Endodermal cell (in vitro differentiated cells): Measurements from ENCODE around the gene CD81. TPM values are rescaled to one million over a fixed set of nuclear protein-coding genes. Genes with fewer than 3 reads are reported as not detected.
A peak's percentile ranks its signal among the peaks of the same experiment; 100 is the strongest.

Experiments used
- DNase-seq: peaks from one replicate; pipeline ENCODE4 v3.0.0-alpha.2; 2017
- H3K27ac ChIP-seq: 2 replicates; pipeline ENCODE4 v1.5.1; 2013; ENCODE audit warnings: mild to moderate bottlenecking, low read depth, low read length, moderate library complexity
- H3K27me3 ChIP-seq: 2 replicates; pipeline ENCODE4 v1.6.1; 2013; ENCODE audit warnings: mild to moderate bottlenecking, low read length, moderate library complexity; ENCODE audit not compliant: insufficient read depth, control insufficient read depth, poor library complexity, severe bottlenecking
- H3K36me3 ChIP-seq: 2 replicates; pipeline ENCODE4 v1.7.0; 2013; ENCODE audit warnings: mild to moderate bottlenecking, low read length, moderate library complexity; ENCODE audit not compliant: control insufficient read depth, insufficient read depth
- H3K4me1 ChIP-seq: one replicate; pipeline ENCODE4 v1.7.0; 2013; ENCODE audit warnings: low read length; ENCODE audit not compliant: control insufficient read depth, insufficient read depth
- H3K4me3 ChIP-seq: 2 replicates; pipeline ENCODE4 v1.5.1; 2013; ENCODE audit warnings: mild to moderate bottlenecking, low read length, moderate library complexity
- H3K9ac ChIP-seq: 2 replicates; pipeline ENCODE4 v1.6.1; 2013; ENCODE audit warnings: mild to moderate bottlenecking, low read length, moderate library complexity; ENCODE audit not compliant: poor library complexity, severe bottlenecking; ENCODE audit errors: extremely low read depth
- H3K9me3 ChIP-seq: 2 replicates; pipeline ENCODE4 v1.6.1; 2013; ENCODE audit warnings: mild to moderate bottlenecking, low read length, moderate library complexity; ENCODE audit not compliant: control insufficient read depth
- H3K27ac Mint-ChIP-seq: 2 replicates; pipeline ENCODE4 v1.8.0; 2020; ENCODE audit warnings: mixed read lengths
- H3K27me3 Mint-ChIP-seq: 2 replicates; pipeline ENCODE4 v1.8.0; 2021; ENCODE audit warnings: mild to moderate bottlenecking, mixed read lengths; ENCODE audit not compliant: insufficient read depth
- H3K36me3 Mint-ChIP-seq: 2 replicates; pipeline ENCODE4 v1.8.0; 2020; ENCODE audit warnings: low read depth, mixed read lengths
- H3K4me1 Mint-ChIP-seq: 2 replicates; pipeline ENCODE4 v1.8.0; 2020; ENCODE audit warnings: mixed read lengths
- H3K4me3 Mint-ChIP-seq: 2 replicates; pipeline ENCODE4 v1.8.0; 2020; ENCODE audit warnings: mild to moderate bottlenecking, moderate library complexity, mixed read lengths
- H3K9me3 Mint-ChIP-seq: 2 replicates; pipeline ENCODE4 v1.8.0; 2020; ENCODE audit warnings: mild to moderate bottlenecking, mixed read lengths
- CTCF ChIP-seq: fragments of 200-600 bp; sonication (generic); conservative IDR thresholded peaks from 2 replicates; pipeline ENCODE4 v1.5.0; 2021; ENCODE audit warnings: antibody characterized with exemption, mild to moderate bottlenecking
- WGBS, 2 experiments: methylation state at CpG; one replicate each; pipeline versions ENCODE4 v1.1.5 to v1.1.7; 2013; ENCODE audit warnings: missing lambda C conversion rate in 2 of 2, mixed read lengths in 1 of 2; ENCODE audit not compliant: insufficient coverage in 1 of 2, insufficient read length in 1 of 2; 5-methylcytosine and 5-hydroxymethylcytosine counted together
- total RNA-seq, 2 donors: library from RNA; stranded (reverse); fragmentation: NEBNext Ultra II Directional in 1 of 2; extraction: Animal tissue kit (Norgen Biotek cat#: 25700) in 1 of 2; gene quantifications; 2 replicates in 1 of 2; 3 replicates in 1 of 2; pipeline ENCODE4 v1.2.1, GENCODE V29; 2021

Gene CD81
- total RNA-seq, 2 donors from 2014 or later: 275 to 331 TPM

GRCh38 chr11:2387266-2387987 is 10.3 kb downstream of the CD81 start:
- Histone ChIP-seq H3K36me3 (peaks cover 4% of the 10 kb centered on the region), H3K27me3 (no peaks in the 10 kb centered on the region), H3K4me1 (no peaks in the 10 kb centered on the region), H3K9me3 (no peaks in the 10 kb centered on the region), H3K9ac (no peak overlapping the region), H3K4me3 (no peak overlapping the region), H3K27ac (peak overlapping the region; percentile 63)
- WGBS, 2 experiments: 76 to 91% methylated on average over 10 to 14 of the region's 14 CpGs
- Mint-ChIP-seq H3K4me1 (no peaks in the 10 kb centered on the region), H3K27me3 (no peaks in the 10 kb centered on the region), H3K9me3 (no peaks in the 10 kb centered on the region), H3K27ac (no peak overlapping the region), H3K36me3 (peaks cover 17% of the 10 kb centered on the region), H3K4me3 (no peak overlapping the region)
- TF ChIP-seq CTCF: no peak
- DNase-seq: no peak

- Histone ChIP-seq H3K4me3 (no peak overlapping the region), H3K36me3 (peaks cover 4% of the 10 kb centered on the region), H3K9me3 (no peaks in the 10 kb centered on the region), H3K27me3 (no peaks in the 10 kb centered on the region), H3K9ac (no peak overlapping the region), H3K4me1 (no peaks in the 10 kb centered on the region), H3K27ac (no peak overlapping the region)
- H3K36me3 Mint-ChIP-seq: peaks cover 17% of the 10 kb centered on the region
- WGBS, 2 experiments: 86 to 91% methylated on average over 9 to 15 of the region's 15 CpGs
- H3K4me1 Mint-ChIP-seq: no peaks in the 10 kb centered on the region
- peak overlapping the region; percentile 66 for H3K27ac Mint-ChIP-seq
- H3K9me3 Mint-ChIP-seq: no peaks in the 10 kb centered on the region
- no peak for TF ChIP-seq CTCF
- H3K27me3 Mint-ChIP-seq: no peaks in the 10 kb centered on the region
- no peak overlapping the region for H3K4me3 Mint-ChIP-seq
- DNase-seq: no peak
These were observed 11.6 kb downstream of the CD81 start for GRCh38 chr11:2388431-2389376.

- WGBS, 2 experiments: 83 to 84% methylated on average over 10 to 14 of the region's 14 CpGs
- H3K27ac Mint-ChIP-seq: peak overlapping the region; percentile 68
- Histone ChIP-seq H3K27ac (no peak overlapping the region), H3K27me3 (no peaks in the 10 kb centered on the region), H3K36me3 (peaks cover 8% of the 10 kb centered on the region), H3K9ac (no peak overlapping the region), H3K4me1 (no peaks in the 10 kb centered on the region), H3K4me3 (no peak overlapping the region), H3K9me3 (no peaks in the 10 kb centered on the region)
- no peaks in the 10 kb centered on the region for H3K9me3 Mint-ChIP-seq
- H3K36me3 Mint-ChIP-seq: peaks cover 17% of the 10 kb centered on the region
- H3K4me1 Mint-ChIP-seq: no peaks in the 10 kb centered on the region
- peak; percentile 46 for TF ChIP-seq CTCF
- no peak for DNase-seq
- no peaks in the 10 kb centered on the region for H3K27me3 Mint-ChIP-seq
- no peak overlapping the region for H3K4me3 Mint-ChIP-seq
These were observed 12.4 kb downstream of the CD81 start for GRCh38 chr11:2389377-2390026.
